ENCODE data around the gene RASGEF1C.

Gene RASGEF1C

GRCh38 chr5:180127682-180128670 is 81.0 kb downstream of the RASGEF1C start (continued):
- TF ChIP-seq ZNF148 (tag by site-specific recombination; IDR thresholded peaks at IDR 0.05; ENCODE audit: borderline replicate concordance) (no peak), ZNF423 (tag by site-specific recombination; IDR thresholded peaks at IDR 0.05) (no peak)

DNA sequence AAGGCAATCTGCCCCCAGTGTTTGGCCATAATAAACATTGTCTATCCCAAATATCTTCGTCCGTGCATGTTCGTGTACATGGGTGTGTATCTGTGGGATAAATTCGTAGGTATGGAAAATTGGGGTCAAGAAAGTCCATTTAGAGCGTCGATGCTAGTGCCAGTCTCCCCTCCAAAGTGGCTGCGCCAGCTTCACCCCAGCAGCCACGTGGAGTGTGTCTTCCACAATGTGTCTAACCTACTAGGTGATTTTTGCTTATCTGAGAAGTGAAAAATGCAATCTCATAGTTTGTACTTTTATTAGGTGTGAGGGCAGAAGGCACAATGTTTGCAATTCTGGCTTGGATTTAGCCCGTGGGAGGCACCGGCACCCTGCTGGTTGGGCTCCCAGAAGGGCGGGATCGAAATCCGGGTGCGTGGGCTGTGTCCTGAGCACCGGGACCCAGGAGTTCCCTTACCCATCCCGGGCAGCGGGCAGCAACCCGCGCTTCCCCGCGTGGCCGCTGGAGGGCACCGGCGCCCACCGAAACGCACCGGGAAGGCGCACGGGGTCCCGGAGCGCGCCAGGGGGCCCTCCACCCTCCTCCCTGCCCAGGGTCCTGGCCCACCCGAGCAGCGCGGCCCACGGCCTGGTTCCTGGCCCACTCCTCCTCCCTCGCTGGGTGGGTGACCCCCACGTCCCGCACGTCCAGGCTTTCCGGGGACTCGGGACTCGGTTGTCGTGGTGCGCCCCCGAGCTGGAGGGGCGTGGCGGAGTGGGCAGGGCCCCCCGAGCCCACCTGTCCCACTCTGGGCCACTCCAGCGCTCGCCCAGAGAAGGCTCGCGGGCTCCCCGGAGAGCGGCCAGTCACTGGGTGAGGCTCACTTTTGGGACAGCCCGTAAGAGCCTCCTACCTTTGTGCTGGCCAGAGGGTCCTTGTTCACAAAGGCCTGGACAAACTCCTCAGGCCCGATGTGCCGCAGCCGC is 82.0 kb downstream of the RASGEF1C start:
- H3K4me3 ChIP-seq (ENCODE audit: low read depth, low read length), result no peak overlapping the region
- no peaks in the 10 kb centered on the region for H3K9me3 ChIP-seq (ENCODE audit: control insufficient read depth, insufficient read depth, low read depth, low read length)
- CTCF ChIA-PET, result interaction anchor here (0.7 to 2.9 kb wide), 8 partner anchors 11 to 346 kb away, joined by 3 to 10 read pairs (median 4); partner anchors contain the start of gene RASGEF1C
- no peaks in the 10 kb centered on the region for H3K4me1 ChIP-seq (ENCODE audit: control insufficient read depth, insufficient read depth, low read length)
- POLR2A ChIA-PET, result no interaction called here
- H3K27ac ChIP-seq (ENCODE audit: extremely low read depth, low read depth, low read length), result no peak overlapping the region
- H3K36me3 ChIP-seq (ENCODE audit: control insufficient read depth in 2 of 2, insufficient read depth in 1 of 2, low read length in 2 of 2), result no peaks in the 10 kb centered on the region
- TF ChIP-seq, protein P1, sequence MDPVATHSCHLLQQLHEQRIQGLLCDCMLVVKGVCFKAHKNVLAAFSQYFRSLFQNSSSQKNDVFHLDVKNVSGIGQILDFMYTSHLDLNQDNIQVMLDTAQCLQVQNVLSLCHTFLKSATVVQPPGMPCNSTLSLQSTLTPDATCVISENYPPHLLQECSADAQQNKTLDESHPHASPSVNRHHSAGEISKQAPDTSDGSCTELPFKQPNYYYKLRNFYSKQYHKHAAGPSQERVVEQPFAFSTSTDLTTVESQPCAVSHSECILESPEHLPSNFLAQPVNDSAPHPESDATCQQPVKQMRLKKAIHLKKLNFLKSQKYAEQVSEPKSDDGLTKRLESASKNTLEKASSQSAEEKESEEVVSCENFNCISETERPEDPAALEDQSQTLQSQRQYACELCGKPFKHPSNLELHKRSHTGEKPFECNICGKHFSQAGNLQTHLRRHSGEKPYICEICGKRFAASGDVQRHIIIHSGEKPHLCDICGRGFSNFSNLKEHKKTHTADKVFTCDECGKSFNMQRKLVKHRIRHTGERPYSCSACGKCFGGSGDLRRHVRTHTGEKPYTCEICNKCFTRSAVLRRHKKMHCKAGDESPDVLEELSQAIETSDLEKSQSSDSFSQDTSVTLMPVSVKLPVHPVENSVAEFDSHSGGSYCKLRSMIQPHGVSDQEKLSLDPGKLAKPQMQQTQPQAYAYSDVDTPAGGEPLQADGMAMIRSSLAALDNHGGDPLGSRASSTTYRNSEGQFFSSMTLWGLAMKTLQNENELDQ (tag by site-specific recombination; IDR thresholded peaks at IDR 0.05; ENCODE audit: low read depth), result no peak
- TF ChIP-seq GLIS2 (tag by site-specific recombination; IDR thresholded peaks at IDR 0.05) (peak; percentile 95), EGR2 (tag by site-specific recombination; IDR thresholded peaks at IDR 0.05; ENCODE audit: low read depth) (peak; percentile 44; the same call in 1 of the 2 replicates), KLF9 (tag by site-specific recombination; IDR thresholded peaks at IDR 0.05; ENCODE audit: low read depth) (peak; percentile 75), ZNF214 (tag by site-specific recombination; IDR thresholded peaks at IDR 0.05; ENCODE audit: borderline replicate concordance) (no peak), ZBTB10 (tag by site-specific recombination; IDR thresholded peaks at IDR 0.05) (0 out of 2 replicates have a peak, but pooled peaks have one; percentile 23), ZBTB8A (tag by site-specific recombination; IDR thresholded peaks at IDR 0.05) (peak; percentile 61), ZNF133 (tag by site-specific recombination; IDR thresholded peaks at IDR 0.05) (no peak), ZNF175 (tag by site-specific recombination; IDR thresholded peaks at IDR 0.05) (no peak), ZNF2 (tag by site-specific recombination; IDR thresholded peaks at IDR 0.05) (peak; percentile 52; the same call in 1 of the 2 replicates), ZNF830 (tag by site-specific recombination; IDR thresholded peaks at IDR 0.05; ENCODE audit: low read depth) (no peak), ZNF629 (tag by site-specific recombination; IDR thresholded peaks at IDR 0.05) (no peak), GLIS1 (tag by site-specific recombination; IDR thresholded peaks at IDR 0.05) (peak; percentile 69; the same call in 1 of the 2 replicates), ZNF423 (tag by site-specific recombination; IDR thresholded peaks at IDR 0.05) (peak; percentile 75), ZEB2 (tag by site-specific recombination; IDR thresholded peaks at IDR 0.05) (peak; percentile 50; the same call in 1 of the 2 replicates), ZBTB48 (tag by site-specific recombination; IDR thresholded peaks at IDR 0.05) (0 out of 2 replicates have a peak, but pooled peaks have one; percentile 31), KLF8 (tag by site-specific recombination; IDR thresholded peaks at IDR 0.05) (peak; percentile 45; the same call in 1 of the 2 replicates), ZIC2 (tag by site-specific recombination; IDR thresholded peaks at IDR 0.05) (peak; percentile 34; the same call in 1 of the 2 replicates)
- TF ChIP-seq, protein P2, sequence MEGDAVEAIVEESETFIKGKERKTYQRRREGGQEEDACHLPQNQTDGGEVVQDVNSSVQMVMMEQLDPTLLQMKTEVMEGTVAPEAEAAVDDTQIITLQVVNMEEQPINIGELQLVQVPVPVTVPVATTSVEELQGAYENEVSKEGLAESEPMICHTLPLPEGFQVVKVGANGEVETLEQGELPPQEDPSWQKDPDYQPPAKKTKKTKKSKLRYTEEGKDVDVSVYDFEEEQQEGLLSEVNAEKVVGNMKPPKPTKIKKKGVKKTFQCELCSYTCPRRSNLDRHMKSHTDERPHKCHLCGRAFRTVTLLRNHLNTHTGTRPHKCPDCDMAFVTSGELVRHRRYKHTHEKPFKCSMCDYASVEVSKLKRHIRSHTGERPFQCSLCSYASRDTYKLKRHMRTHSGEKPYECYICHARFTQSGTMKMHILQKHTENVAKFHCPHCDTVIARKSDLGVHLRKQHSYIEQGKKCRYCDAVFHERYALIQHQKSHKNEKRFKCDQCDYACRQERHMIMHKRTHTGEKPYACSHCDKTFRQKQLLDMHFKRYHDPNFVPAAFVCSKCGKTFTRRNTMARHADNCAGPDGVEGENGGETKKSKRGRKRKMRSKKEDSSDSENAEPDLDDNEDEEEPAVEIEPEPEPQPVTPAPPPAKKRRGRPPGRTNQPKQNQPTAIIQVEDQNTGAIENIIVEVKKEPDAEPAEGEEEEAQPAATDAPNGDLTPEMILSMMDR (tag by site-specific recombination; IDR thresholded peaks at IDR 0.05), result peak; percentile 87
- TF ChIP-seq, protein P3, sequence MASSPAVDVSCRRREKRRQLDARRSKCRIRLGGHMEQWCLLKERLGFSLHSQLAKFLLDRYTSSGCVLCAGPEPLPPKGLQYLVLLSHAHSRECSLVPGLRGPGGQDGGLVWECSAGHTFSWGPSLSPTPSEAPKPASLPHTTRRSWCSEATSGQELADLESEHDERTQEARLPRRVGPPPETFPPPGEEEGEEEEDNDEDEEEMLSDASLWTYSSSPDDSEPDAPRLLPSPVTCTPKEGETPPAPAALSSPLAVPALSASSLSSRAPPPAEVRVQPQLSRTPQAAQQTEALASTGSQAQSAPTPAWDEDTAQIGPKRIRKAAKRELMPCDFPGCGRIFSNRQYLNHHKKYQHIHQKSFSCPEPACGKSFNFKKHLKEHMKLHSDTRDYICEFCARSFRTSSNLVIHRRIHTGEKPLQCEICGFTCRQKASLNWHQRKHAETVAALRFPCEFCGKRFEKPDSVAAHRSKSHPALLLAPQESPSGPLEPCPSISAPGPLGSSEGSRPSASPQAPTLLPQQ (tag by site-specific recombination; IDR thresholded peaks at IDR 0.05), result 0 out of 2 replicates have a peak, but pooled peaks have one; percentile 12
